Chondrocyte (in vitro differentiated cells): ENCODE results near the gene GOLGA7B. TPM values are rescaled to one million over a fixed set of nuclear protein-coding genes. Genes with fewer than 3 reads are reported as not detected.

Experiments
- DNase-seq: peaks from one replicate; pipeline ENCODE4 v3.0.0; 2021; ENCODE audit warnings: mixed read lengths, low spot score
- H3K27ac Mint-ChIP-seq: one replicate; pipeline ENCODE4 v1.8.0; 2021; ENCODE audit warnings: mild to moderate bottlenecking, moderate library complexity, mixed read lengths; ENCODE audit not compliant: unreplicated experiment
- H3K27me3 Mint-ChIP-seq: 2 replicates; pipeline ENCODE4 v1.8.0; 2021; ENCODE audit warnings: low read depth, mixed read lengths
- H3K36me3 Mint-ChIP-seq: 2 replicates; pipeline ENCODE4 v1.8.0; 2021; ENCODE audit warnings: low read depth, mixed read lengths
- H3K4me1 Mint-ChIP-seq: 2 replicates; pipeline ENCODE4 v1.8.0; 2021; ENCODE audit warnings: low read depth, mild to moderate bottlenecking, mixed read lengths
- H3K4me3 Mint-ChIP-seq: one replicate; pipeline ENCODE4 v1.8.0; 2021; ENCODE audit warnings: mild to moderate bottlenecking, moderate library complexity, mixed read lengths; ENCODE audit not compliant: unreplicated experiment
- H3K9me3 Mint-ChIP-seq: 2 replicates; pipeline ENCODE4 v1.8.0; 2021; ENCODE audit warnings: low read depth, mixed read lengths
- CTCF ChIP-seq: fragments of 200-600 bp; sonication (generic); IDR thresholded peaks from 2 replicates; pipeline ENCODE4 v1.5.0; 2021; ENCODE audit warnings: antibody characterized with exemption, mild to moderate bottlenecking, moderate library complexity
- total RNA-seq: library from RNA; stranded (reverse); gene quantifications from 3 replicates; pipeline ENCODE4 v1.2.1, GENCODE V29; 2021

GOLGA7B gene
- total RNA-seq, 1 donor from 2014 or later: 0.27 TPM

DNA sequence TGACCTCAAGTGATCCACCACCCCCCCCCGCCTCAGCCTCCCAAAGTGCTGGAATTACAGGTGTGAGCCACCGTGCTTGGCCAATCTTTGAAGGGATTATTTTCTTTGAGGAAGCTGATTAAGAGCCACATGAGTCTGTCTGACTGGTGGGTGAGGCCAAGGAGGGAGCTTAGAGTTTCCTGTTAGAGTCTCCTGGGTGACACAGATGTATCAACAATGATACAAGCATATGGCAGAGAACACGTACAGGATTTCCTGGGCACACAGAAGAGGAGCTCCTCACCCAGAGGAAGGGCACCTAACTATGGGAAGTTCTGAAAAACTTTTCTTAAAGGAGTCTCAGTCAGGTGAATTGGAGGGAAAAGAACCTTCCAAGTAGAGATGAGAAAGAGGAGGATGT lies 69.4 kb downstream of the GOLGA7B start:
- Mint-ChIP-seq H3K4me3 (no peak overlapping the region), H3K36me3 (no peaks in the 10 kb centered on the region), H3K4me1 (no peaks in the 10 kb centered on the region), H3K9me3 (no peaks in the 10 kb centered on the region), H3K27me3 (peaks cover 66% of the 10 kb centered on the region), H3K27ac (no peak overlapping the region)
- no peak for TF ChIP-seq CTCF
- DNase-seq: no peak

DNA sequence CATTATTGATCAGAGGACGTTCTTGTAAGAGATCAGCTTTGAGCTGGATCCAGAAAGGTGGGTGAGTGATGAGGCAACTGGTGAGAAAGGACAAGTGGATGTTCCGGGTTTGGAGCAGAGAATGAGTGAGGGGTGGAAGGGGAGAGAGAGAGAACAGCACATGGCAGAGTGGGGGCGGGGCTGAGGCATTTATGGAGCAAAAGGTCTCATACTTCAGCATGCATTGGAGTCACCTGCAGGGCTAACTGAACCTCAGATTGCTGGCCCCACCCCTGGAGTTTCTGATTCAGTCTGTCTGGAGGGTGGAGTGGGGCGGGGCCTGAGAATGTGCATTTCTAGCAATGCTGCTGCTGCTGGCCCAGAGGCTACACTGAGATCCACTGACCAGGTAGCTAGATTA lies 71.2 kb downstream of the GOLGA7B start:
- peak; percentile 60 for DNase-seq
- no peak overlapping the region for H3K4me3 Mint-ChIP-seq
- peaks cover 72% of the 10 kb centered on the region for H3K27me3 Mint-ChIP-seq
- H3K27ac Mint-ChIP-seq: no peak overlapping the region
- H3K9me3 Mint-ChIP-seq: no peaks in the 10 kb centered on the region
- H3K4me1 Mint-ChIP-seq: no peaks in the 10 kb centered on the region
- TF ChIP-seq CTCF: no peak
- H3K36me3 Mint-ChIP-seq: no peaks in the 10 kb centered on the region

Other genes starting within 250 kb of the GOLGA7B start
- gene MORN4, start 216.3 kb upstream of the GOLGA7B start, total RNA-seq: 11.3 to 13.7 TPM (median 11.8 TPM) in 3 replicates
- gene PI4K2A, start 209.2 kb upstream of the GOLGA7B start, total RNA-seq: 20.1 to 20.9 TPM (median 20.1 TPM) in 3 replicates
- gene AVPI1, start 162.6 kb upstream of the GOLGA7B start, total RNA-seq: 5.1 to 7.7 TPM (median 6.5 TPM) in 3 replicates
- gene MARVELD1, start 136.1 kb upstream of the GOLGA7B start, total RNA-seq: 133 to 150 TPM (median 143 TPM) in 3 replicates
- gene ZFYVE27, start 112.7 kb upstream of the GOLGA7B start, total RNA-seq: 16.9 to 18.1 TPM (median 17.1 TPM) in 3 replicates
- 0.31 to 0.80 TPM (median 0.35 TPM) in 3 replicates for gene SFRP5, start 77.8 kb upstream of the GOLGA7B start, total RNA-seq
- 0.18 to 0.37 TPM in 2 of 3 replicates, not detected in the other for gene CRTAC1, start 180.8 kb downstream of the GOLGA7B start, total RNA-seq